Measurements from ENCODE around the gene KRTAP5-7. TPM values are rescaled to one million over a fixed set of nuclear protein-coding genes. Genes with fewer than 3 reads are reported as not detected.

KRTAP5-7 gene
- total RNA-seq, 2 donors from 2014 or later = 0.17 to 0.24 TPM

DNA sequence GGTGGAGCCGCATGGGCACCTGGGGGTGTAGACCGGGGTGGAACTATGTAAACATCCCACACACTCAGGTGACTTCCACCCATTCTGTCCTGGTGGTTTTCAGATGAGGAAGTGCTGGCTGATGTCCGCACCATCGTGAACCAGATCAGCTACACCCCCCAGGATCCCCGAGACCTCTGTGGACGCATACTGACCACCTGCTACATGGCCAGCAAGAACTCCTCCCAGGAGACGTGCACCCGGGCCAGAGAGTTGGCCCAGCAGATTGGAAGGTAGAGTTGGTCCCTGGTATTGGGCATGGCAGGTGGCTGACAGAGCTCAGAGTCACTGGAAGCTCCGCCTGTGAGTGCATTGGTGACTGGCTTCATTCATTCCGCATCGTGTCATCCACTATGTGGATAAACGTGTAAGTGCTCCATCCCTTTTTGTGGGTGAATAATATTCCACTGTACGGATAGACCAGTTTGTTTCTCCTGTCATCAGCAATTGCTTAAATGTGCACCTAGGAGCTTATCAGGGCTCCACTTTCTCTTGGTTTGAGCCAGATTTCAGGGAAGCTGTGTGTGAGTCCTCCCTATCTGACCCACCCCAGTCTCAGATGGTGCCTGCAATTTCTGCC, 44.2 kb upstream of the KRTAP5-7 start:
- DNase-seq = no peak
- H3K4me1 ChIP-seq = no peaks in the 10 kb centered on the region
- H3K4me3 ChIP-seq = no peak overlapping the region
- intact Hi-C loops (cut with DNase I) = no loop called here
- H3K36me3 ChIP-seq = no peaks in the 10 kb centered on the region
- H3K27me3 ChIP-seq = no peaks in the 10 kb centered on the region
- TF ChIP-seq, protein P1, sequence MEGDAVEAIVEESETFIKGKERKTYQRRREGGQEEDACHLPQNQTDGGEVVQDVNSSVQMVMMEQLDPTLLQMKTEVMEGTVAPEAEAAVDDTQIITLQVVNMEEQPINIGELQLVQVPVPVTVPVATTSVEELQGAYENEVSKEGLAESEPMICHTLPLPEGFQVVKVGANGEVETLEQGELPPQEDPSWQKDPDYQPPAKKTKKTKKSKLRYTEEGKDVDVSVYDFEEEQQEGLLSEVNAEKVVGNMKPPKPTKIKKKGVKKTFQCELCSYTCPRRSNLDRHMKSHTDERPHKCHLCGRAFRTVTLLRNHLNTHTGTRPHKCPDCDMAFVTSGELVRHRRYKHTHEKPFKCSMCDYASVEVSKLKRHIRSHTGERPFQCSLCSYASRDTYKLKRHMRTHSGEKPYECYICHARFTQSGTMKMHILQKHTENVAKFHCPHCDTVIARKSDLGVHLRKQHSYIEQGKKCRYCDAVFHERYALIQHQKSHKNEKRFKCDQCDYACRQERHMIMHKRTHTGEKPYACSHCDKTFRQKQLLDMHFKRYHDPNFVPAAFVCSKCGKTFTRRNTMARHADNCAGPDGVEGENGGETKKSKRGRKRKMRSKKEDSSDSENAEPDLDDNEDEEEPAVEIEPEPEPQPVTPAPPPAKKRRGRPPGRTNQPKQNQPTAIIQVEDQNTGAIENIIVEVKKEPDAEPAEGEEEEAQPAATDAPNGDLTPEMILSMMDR (IDR thresholded peaks at IDR 0.05) = no peak
- no peak overlapping the region for H3K27ac ChIP-seq
- no peak overlapping the region for H3K9ac ChIP-seq (ENCODE audit: low read depth in 2 of 2, low read length in 2 of 2)
- no peaks in the 10 kb centered on the region for H3K9me3 ChIP-seq

DNA sequence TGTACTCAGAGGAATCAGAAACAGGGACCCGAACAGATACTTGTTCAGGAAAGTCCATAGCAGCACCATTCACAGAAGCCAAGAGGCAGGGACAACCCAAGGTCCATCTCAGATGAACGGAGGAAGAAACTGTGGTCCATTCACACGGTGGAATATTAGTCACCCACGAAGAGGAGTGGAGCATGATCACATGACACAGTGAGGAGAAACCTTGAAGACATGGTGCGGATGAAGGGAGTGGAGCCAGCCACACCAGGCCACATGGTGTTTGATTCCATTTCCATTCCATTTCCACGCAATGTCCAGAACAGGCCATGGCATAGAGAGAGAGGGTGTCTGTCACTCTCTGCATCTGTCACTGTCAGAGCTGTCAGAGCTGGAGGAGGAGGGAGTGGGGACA, 43.4 kb upstream of the KRTAP5-7 start:
- no peak for DNase-seq
- no peaks in the 10 kb centered on the region for H3K36me3 ChIP-seq
- no peaks in the 10 kb centered on the region for H3K9me3 ChIP-seq
- no peaks in the 10 kb centered on the region for H3K27me3 ChIP-seq
- TF ChIP-seq, protein P1 (IDR thresholded peaks at IDR 0.05) = no peak
- no peak overlapping the region for H3K9ac ChIP-seq (ENCODE audit: low read depth in 2 of 2, low read length in 2 of 2)
- H3K4me1 ChIP-seq = no peaks in the 10 kb centered on the region
- intact Hi-C loops (cut with DNase I) = no loop called here
- no peak overlapping the region for H3K27ac ChIP-seq
- H3K4me3 ChIP-seq = no peak overlapping the region

DNA sequence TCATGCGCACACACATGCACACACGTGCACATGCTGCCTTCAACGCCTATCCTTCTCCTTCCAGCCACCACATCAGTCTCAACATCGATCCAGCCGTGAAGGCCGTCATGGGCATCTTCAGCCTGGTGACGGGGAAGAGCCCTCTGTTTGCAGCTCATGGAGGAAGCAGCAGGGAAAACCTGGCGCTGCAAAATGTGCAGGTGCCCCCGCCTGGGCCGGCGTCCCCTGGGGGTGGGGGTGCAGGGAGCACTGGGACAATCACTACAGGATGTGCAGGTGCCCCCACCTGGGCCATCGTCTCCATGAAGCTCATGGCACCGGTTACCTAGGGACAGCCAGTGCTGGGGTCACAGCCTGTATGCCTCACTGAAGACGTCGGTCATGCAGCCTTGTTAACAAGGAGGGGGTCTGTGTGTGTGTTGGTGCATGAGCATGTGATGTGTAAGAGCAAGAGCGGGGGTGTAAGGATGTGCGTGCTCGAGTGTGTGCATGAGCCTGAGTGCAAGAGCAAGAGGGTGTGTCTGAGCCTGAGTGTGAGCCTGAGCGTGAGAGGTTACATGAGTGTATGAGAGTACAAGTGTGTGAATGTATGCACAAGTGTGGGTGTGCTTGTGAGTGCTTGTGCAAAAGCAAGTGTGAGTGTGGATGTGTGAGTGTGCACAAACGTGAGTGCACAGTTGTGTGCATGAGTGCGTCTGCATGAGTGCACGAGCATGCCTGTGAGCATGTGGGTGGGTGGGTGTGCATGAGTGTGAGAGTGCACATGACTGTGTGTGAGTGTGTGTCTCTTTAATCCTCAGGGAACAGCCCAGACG, 42.6 kb upstream of the KRTAP5-7 start:
- intact Hi-C loops (cut with DNase I) = no loop called here
- no peaks in the 10 kb centered on the region for H3K36me3 ChIP-seq
- TF ChIP-seq, protein P1 (IDR thresholded peaks at IDR 0.05) = no peak
- H3K27ac ChIP-seq = no peak overlapping the region
- DNase-seq = no peak
- H3K9ac ChIP-seq (ENCODE audit: low read depth in 2 of 2, low read length in 2 of 2) = no peak overlapping the region
- no peak overlapping the region for H3K4me3 ChIP-seq
- no peaks in the 10 kb centered on the region for H3K27me3 ChIP-seq
- no peaks in the 10 kb centered on the region for H3K9me3 ChIP-seq
- H3K4me1 ChIP-seq = no peaks in the 10 kb centered on the region

DNA sequence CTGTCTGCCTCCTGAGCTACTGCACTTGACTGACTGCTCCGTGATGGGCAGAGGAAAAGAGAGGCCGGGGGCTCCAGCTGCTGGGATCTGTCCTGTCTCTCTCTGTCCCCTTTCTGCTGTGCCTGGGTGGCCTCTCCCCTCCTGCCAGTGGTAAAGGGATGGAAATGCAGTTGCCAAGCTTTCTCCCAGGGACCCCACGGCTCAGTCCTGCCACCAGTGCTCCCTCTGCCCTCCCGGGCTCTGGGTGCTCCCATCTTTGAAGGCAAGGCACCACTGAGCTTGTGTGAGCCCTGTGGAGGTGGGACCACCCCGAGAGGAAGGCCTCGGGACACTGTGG, 42.0 kb upstream of the KRTAP5-7 start:
- no peak for DNase-seq
- Histone ChIP-seq H3K4me1 (no peaks in the 10 kb centered on the region), H3K9ac (ENCODE audit: low read depth in 2 of 2, low read length in 2 of 2) (no peak overlapping the region), H3K36me3 (no peaks in the 10 kb centered on the region), H3K27me3 (no peaks in the 10 kb centered on the region), H3K4me3 (no peak overlapping the region), H3K27ac (no peak overlapping the region), H3K9me3 (no peaks in the 10 kb centered on the region)
- intact Hi-C loops (cut with DNase I) = no loop called here
- TF ChIP-seq, protein P1 (IDR thresholded peaks at IDR 0.05) = no peak

DNA sequence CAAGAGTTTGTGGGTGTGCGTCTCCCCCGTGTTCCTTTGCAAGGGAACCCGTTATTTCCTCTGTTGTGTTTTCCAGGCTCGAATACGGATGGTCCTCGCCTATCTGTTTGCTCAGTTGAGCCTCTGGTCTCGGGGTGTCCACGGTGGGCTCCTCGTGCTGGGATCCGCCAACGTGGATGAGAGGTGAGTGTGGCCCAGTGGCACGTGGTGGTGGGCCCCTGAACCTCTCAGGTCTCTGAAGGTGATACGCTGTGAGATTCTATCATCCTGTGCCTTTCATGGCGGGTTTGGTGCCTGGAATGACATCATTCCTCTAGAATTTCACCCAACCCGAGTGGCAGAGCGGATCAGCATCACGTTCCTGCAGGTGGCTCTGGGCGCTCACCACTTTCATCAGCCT, 41.6 kb upstream of the KRTAP5-7 start:
- no peaks in the 10 kb centered on the region for H3K27me3 ChIP-seq
- no peaks in the 10 kb centered on the region for H3K36me3 ChIP-seq
- no peak overlapping the region for H3K4me3 ChIP-seq
- no peak overlapping the region for H3K27ac ChIP-seq
- DNase-seq = no peak
- intact Hi-C loops (cut with DNase I) = no loop called here
- TF ChIP-seq, protein P1 (IDR thresholded peaks at IDR 0.05) = no peak
- H3K9me3 ChIP-seq = no peaks in the 10 kb centered on the region
- no peaks in the 10 kb centered on the region for H3K4me1 ChIP-seq
- no peak overlapping the region for H3K9ac ChIP-seq (ENCODE audit: low read depth in 2 of 2, low read length in 2 of 2)

Measured in colonic mucosa (tissue), 4 donors.